Osteoblast (primary cell): ENCODE results near the gene KLHL34. TPM values are rescaled to one million over a fixed set of nuclear protein-coding genes. Genes with fewer than 3 reads are reported as not detected.

Source experiments
- DNase-seq: peaks from one replicate; pipeline ENCODE4 v3.0.0; 2011; ENCODE audit warnings: low spot score, mixed read lengths; ENCODE audit not compliant: insufficient read length; ENCODE audit errors: missing footprints
- H2AFZ ChIP-seq: 2 replicates; pipeline ENCODE4 v1.6.0; 2011; ENCODE audit warnings: mild to moderate bottlenecking, low read length
- H3K27ac ChIP-seq: 2 replicates; pipeline ENCODE4 v1.5.1; 2011; ENCODE audit warnings: mild to moderate bottlenecking, low read depth, low read length, moderate library complexity
- H3K27me3 ChIP-seq: 2 replicates; pipeline ENCODE4 v1.6.0; 2012; ENCODE audit warnings: mild to moderate bottlenecking, control low read depth, inconsistent platforms, low read length, moderate library complexity; ENCODE audit not compliant: insufficient read depth
- H3K36me3 ChIP-seq: 2 replicates; pipeline ENCODE4 v1.5.1; 2011; ENCODE audit warnings: mild to moderate bottlenecking, low read length, control low read depth, moderate library complexity; ENCODE audit not compliant: insufficient read depth
- H3K4me1 ChIP-seq: 2 replicates; pipeline ENCODE4 v1.5.1; 2011; ENCODE audit warnings: mild to moderate bottlenecking, low read length, control low read depth, moderate library complexity; ENCODE audit not compliant: insufficient read depth
- H3K4me2 ChIP-seq: 2 replicates; pipeline ENCODE4 v1.6.0; 2011; ENCODE audit warnings: mild to moderate bottlenecking, low read length; ENCODE audit not compliant: insufficient read depth
- H3K4me3 ChIP-seq: fragments of 200-600 bp; sonication (generic); 3 replicates; pipeline ENCODE4 v1.5.1; 2012; ENCODE audit warnings: mild to moderate bottlenecking, low read length, inconsistent platforms; ENCODE audit not compliant: insufficient read depth
- H3K79me2 ChIP-seq: 2 replicates; pipeline ENCODE4 v1.6.0; 2012; ENCODE audit warnings: mild to moderate bottlenecking, low read length, control low read depth, inconsistent platforms; ENCODE audit not compliant: insufficient read depth
- H3K9me3 ChIP-seq: 2 replicates; pipeline ENCODE4 v1.5.1; 2011; ENCODE audit warnings: low read depth, low read length, control low read depth
- H4K20me1 ChIP-seq: 2 replicates; pipeline ENCODE4 v1.6.0; 2012; ENCODE audit warnings: mild to moderate bottlenecking, low read length, control low read depth; ENCODE audit not compliant: insufficient read depth
- total RNA-seq: library from RNA; depleted of rRNA; stranded (reverse); fragments of >200 nt; gene quantifications from 2 replicates; pipeline ENCODE4 v1.2.3, GENCODE V29; 2012
- TF ChIP-seq, protein P1 (sequence below): IDR thresholded peaks from 2 replicates; pipeline ENCODE4 v1.5.1; 2011; ENCODE audit warnings: mild to moderate bottlenecking, low read depth, low read length, moderate library complexity; ENCODE audit errors: extremely low read depth

Gene KLHL34
- total RNA-seq, 1 donor: under 0.01 TPM

DNA sequence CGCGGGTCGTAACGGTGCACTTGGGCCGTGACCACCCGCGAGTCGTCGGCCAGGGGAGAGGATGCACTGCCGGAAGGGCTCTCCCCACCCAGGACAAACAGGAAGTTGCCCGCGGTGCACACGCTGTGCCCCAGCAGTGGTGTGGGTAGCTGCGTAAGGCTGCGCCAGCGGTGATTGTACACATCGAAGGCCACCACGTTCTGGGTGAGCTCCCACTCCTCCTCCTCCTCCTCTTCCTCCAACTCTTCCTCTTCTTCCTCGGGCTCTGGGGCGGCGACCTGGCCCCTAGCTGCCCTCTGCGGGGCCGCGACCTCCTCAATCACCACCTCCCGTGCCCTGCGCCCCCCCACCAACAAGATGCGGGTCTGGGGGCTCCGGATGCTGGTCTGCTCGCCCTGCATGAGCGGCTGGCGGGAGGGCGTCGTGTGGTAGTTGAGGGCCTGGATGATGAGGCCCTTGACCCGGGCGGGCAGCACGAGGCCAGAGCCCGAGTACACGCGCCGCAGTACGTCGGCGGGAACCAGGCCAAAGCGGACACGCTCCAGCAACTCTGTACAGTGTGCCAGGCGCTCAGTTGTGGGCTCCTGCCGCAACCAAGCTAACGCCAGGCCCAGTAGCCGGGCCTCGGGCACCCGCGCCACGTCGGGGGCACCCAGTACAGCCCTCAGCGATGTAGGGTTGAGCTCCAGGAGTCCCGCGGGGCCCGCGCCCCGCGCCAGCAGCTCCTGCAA lies 1.4 kb downstream of the KLHL34 start:
- Histone ChIP-seq H3K79me2 (no peaks in the 10 kb centered on the region), H3K36me3 (no peaks in the 10 kb centered on the region)

DNA sequence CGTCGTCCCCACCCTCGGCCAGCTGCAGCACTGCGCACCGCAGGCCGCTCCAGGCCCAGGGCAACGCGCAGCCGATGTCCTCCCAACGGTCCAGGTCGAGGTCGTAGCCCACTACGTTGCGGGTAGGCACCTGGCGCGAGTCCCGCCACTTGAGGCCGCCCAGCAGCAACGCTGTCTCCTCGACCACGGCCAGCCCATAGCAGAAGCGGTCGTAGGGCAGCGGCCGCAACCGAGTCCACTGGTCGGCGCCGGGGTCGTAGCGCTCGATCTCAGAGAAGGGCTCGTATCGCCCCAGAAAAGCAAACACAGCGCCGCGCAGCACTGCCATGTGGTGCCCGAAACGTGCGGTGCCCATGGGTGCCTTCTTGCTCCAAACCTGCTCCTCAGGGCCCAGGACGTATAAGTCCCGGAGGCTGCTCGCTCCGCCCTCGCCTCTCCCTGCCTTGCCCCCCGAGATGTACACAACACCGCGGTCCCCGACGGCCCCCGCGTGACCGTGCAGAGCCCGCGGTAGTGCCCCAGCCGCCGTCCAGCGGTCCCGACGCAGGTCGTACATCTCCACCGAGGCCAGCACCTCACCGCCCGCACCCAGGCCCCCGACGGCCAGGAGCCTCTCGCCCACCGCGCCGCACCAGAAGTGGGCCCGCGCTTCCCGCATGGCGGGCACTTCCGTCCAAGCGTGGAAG lies 2.1 kb downstream of the KLHL34 start:
- Histone ChIP-seq H3K4me1 (no peaks in the 10 kb centered on the region), H3K4me2 (no peak overlapping the region), H4K20me1 (no peaks in the 10 kb centered on the region), H3K27ac (no peak overlapping the region), H3K4me3 (no peak overlapping the region), H3K36me3 (no peaks in the 10 kb centered on the region), H3K9me3 (no peaks in the 10 kb centered on the region), H2AFZ (no peak overlapping the region), H3K27me3 (no peaks in the 10 kb centered on the region), H3K79me2 (no peaks in the 10 kb centered on the region)
- TF ChIP-seq, protein P1, sequence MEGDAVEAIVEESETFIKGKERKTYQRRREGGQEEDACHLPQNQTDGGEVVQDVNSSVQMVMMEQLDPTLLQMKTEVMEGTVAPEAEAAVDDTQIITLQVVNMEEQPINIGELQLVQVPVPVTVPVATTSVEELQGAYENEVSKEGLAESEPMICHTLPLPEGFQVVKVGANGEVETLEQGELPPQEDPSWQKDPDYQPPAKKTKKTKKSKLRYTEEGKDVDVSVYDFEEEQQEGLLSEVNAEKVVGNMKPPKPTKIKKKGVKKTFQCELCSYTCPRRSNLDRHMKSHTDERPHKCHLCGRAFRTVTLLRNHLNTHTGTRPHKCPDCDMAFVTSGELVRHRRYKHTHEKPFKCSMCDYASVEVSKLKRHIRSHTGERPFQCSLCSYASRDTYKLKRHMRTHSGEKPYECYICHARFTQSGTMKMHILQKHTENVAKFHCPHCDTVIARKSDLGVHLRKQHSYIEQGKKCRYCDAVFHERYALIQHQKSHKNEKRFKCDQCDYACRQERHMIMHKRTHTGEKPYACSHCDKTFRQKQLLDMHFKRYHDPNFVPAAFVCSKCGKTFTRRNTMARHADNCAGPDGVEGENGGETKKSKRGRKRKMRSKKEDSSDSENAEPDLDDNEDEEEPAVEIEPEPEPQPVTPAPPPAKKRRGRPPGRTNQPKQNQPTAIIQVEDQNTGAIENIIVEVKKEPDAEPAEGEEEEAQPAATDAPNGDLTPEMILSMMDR: no peak
- DNase-seq: peak; percentile 44

More for the DNA sequence above, 1.4 kb downstream of the KLHL34 start:
- Histone ChIP-seq H2AFZ (no peak overlapping the region), H3K4me1 (no peaks in the 10 kb centered on the region), H4K20me1 (no peaks in the 10 kb centered on the region), H3K4me3 (no peak overlapping the region), H3K27me3 (no peaks in the 10 kb centered on the region), H3K9me3 (no peaks in the 10 kb centered on the region), H3K27ac (no peak overlapping the region), H3K4me2 (no peak overlapping the region)
- TF ChIP-seq, protein P1: no peak
- no peak for DNase-seq

DNA sequence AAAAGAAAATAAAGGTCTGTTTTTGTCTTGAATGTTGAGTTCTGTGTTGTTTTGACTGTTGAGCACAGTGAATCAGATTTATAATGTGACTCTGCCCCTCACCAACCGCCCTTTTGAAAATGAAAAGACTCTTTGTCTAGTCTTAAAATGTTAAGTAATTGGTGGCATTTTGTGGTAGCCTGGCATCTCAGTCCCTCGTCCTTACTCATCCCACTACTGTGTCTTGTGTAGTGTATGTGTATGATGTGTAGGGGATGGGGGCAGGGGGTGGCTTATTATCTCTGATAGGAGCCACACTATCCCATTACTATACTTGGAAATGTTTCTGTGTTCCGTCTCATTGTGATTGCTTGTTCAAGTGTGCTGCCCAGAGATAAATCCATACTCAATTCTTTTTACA lies 12.2 kb downstream of the KLHL34 start:
- Histone ChIP-seq H3K27ac (no peak overlapping the region), H3K9me3 (no peaks in the 10 kb centered on the region), H3K79me2 (no peaks in the 10 kb centered on the region), H2AFZ (no peak overlapping the region), H3K36me3 (no peaks in the 10 kb centered on the region), H3K27me3 (no peaks in the 10 kb centered on the region), H3K4me3 (no peak overlapping the region), H3K4me2 (no peak overlapping the region), H3K4me1 (no peaks in the 10 kb centered on the region), H4K20me1 (no peaks in the 10 kb centered on the region)
- DNase-seq: no peak
- TF ChIP-seq, protein P1: no peak

DNA sequence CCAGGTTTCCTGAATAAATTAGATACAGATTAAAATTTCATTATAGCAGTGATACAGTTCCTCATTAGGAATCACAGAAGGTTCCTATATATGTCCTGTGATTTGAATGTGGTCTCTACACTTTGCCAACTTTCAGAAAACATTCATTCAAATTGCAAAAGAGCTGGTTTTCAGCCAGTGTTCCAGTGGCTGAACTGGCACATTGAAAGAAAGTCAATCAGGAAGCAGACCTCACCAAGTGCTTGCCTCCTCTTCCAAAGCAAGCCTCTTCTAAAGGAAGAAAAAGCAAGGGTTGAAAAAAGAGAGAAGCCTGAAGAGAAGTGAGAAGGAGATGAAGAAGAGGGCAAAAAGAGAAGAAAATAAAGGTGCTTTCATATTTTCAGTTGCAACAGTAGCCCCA lies 12.7 kb downstream of the KLHL34 start:
- Histone ChIP-seq H3K9me3 (no peaks in the 10 kb centered on the region), H4K20me1 (no peaks in the 10 kb centered on the region), H3K27ac (no peak overlapping the region), H2AFZ (no peak overlapping the region), H3K79me2 (no peaks in the 10 kb centered on the region), H3K27me3 (no peaks in the 10 kb centered on the region), H3K4me3 (no peak overlapping the region), H3K36me3 (no peaks in the 10 kb centered on the region), H3K4me1 (no peaks in the 10 kb centered on the region), H3K4me2 (no peak overlapping the region)
- TF ChIP-seq, protein P1: no peak
- DNase-seq: no peak
